GM12873 (cell line): ENCODE measurements around the gene TANGO6.

Source experiments
- TF ChIP-seq, protein P1 (sequence below): IDR thresholded peaks from 2 replicates; pipeline ENCODE4 v1.5.1; 2012; ENCODE audit warnings: low read depth, mild to moderate bottlenecking, moderate library complexity, low read length, control low read depth; ENCODE audit not compliant: insufficient read depth; ENCODE audit errors: missing control alignments

The TANGO6 gene

DNA sequence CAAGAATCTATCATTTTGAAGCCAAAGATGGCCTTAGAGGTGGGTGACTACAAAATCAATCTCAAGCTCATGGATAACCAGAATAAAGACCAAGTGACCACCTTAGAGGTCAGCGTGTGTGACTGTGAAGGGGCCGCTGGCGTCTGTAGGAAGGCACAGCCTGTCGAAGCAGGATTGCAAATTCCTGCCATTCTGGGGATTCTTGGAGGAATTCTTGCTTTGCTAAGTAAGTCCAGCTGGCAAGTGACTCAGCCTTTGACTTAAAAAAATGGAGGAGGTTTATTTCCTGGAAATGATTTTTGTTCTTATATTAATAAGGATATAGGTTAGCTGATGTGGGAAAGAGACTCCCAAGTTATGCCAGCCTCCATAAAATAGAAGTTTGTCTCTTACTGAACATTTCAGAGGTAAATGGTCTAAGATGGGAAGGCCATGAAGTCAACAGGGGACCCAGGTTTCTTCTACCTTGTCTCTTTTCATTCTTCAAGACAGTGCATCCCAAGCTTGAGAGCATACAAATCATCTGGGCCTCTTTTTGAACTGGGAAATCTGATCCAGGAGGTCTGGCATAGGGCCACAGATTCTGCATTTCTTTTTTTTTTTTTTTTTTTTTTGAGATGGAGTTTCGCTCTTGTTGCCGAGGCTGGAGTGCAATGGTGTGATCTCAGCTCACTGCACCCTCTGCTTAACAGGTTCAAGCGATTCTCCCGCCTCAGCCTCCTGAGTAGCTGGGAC lies 19.8 kb upstream of the TANGO6 start:
- TF ChIP-seq, protein P1, sequence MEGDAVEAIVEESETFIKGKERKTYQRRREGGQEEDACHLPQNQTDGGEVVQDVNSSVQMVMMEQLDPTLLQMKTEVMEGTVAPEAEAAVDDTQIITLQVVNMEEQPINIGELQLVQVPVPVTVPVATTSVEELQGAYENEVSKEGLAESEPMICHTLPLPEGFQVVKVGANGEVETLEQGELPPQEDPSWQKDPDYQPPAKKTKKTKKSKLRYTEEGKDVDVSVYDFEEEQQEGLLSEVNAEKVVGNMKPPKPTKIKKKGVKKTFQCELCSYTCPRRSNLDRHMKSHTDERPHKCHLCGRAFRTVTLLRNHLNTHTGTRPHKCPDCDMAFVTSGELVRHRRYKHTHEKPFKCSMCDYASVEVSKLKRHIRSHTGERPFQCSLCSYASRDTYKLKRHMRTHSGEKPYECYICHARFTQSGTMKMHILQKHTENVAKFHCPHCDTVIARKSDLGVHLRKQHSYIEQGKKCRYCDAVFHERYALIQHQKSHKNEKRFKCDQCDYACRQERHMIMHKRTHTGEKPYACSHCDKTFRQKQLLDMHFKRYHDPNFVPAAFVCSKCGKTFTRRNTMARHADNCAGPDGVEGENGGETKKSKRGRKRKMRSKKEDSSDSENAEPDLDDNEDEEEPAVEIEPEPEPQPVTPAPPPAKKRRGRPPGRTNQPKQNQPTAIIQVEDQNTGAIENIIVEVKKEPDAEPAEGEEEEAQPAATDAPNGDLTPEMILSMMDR, result no peak

DNA sequence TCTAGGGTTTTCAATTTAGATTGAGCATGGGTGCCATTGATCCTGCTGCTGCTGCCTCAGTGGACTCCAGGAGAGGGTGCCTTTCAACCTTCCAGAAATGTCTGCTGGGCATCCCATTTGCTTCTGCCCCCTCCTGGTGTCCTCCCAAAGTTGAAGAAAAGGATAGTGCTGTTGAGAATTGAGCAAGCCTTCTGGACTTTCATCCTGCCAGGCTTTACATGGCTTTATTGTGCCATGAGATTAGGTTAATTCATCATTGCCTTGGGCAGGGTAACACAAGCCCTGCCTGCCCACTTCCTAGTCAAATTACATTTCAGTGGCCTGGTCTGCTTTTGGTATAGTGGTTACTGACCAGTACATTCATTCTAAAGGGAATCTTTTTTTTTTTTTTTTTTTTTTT lies 17.9 kb upstream of the TANGO6 start:
- TF ChIP-seq, protein P1, result no peak

DNA sequence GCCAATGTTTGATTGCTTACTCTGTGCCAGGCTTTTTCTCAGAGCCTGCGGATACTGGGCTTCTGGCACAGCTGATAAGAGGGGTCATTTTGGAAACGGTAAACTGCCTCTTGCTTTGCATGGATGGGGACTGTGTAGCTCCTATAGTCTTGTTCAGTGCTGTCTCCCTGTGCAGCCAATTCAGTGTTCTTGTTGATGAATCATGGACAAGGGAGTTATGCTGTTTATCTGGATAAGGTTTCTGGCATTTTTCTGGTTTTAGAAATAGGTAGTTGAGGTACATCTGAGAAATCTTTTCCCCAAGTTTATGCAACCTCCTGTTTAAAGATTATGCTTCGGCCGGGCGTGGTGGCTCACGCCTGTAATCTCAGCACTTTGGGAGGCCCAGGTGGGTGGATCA lies 16.7 kb upstream of the TANGO6 start:
- TF ChIP-seq, protein P1, result no peak

DNA sequence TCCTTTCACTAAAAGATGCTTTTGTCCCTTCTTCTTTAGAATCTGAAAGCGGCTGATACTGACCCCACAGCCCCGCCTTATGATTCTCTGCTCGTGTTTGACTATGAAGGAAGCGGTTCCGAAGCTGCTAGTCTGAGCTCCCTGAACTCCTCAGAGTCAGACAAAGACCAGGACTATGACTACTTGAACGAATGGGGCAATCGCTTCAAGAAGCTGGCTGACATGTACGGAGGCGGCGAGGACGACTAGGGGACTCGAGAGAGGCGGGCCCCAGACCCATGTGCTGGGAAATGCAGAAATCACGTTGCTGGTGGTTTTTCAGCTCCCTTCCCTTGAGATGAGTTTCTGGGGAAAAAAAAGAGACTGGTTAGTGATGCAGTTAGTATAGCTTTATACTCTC lies 10.1 kb upstream of the TANGO6 start:
- TF ChIP-seq, protein P1, result no peak

DNA sequence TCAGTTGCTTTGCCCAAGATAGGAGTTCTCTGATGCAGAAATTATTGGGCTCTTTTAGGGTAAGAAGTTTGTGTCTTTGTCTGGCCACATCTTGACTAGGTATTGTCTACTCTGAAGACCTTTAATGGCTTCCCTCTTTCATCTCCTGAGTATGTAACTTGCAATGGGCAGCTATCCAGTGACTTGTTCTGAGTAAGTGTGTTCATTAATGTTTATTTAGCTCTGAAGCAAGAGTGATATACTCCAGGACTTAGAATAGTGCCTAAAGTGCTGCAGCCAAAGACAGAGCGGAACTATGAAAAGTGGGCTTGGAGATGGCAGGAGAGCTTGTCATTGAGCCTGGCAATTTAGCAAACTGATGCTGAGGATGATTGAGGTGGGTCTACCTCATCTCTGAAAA lies 8.8 kb upstream of the TANGO6 start:
- TF ChIP-seq, protein P1, result no peak

DNA sequence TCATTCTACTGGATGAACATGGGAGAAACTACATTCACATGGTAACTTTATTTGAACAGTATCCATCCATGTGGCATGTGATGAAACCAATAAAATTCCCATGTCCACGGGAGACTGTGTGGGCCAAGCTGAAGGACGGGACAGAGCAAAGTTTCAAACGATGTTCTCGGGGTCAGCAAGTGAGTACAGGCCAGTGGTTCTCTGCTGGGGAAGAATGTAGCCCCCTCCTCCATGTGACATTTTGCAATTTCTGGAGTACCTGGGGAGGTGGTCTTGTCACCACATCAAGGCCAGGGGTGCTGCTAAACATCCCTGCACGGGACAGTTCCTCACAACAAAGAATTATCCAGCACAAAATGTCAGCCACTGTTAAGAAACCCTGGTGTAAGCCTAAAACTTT lies 7.4 kb upstream of the TANGO6 start:
- TF ChIP-seq, protein P1, result no peak

DNA sequence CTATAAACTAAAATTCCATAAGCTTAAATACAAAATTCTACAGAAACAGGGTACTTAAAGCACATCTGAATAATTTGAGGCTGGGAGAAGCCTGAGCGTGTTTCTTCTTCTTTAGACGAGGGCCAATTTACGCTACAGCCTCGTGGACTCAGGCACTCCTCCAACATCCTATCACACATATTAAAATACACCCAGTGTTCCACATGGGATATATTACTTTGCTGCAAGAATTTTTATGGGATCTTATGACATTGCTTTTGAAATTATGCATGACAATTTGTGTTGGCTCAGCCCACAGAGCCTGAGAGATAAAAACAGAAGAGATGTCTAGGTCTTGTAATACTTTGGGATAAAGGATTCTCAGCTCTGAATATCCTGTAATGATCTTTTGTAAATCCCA lies 3.5 kb upstream of the TANGO6 start:
- TF ChIP-seq, protein P1, result no peak

DNA sequence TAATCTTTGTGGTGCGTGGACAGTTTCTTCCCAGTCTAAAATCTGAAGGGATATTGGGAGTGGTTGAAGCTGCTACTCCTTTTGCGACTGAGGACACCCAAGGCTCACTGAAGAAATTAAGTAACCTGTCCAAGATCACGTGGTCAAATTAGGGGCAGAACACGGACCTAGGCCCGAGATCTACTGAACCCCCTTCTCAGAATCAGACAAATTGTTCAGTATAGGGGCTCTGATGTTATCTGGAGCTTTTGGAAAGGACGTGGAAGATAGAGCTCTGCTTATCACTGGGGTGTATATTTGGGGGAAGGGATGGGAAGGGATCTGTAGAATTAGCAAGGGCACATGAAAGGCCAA lies 857 bp downstream of the TANGO6 start:
- TF ChIP-seq, protein P1, result no peak
